ENCODE measurements around the gene ADCY3.
A peak's percentile ranks its signal among the peaks of the same experiment; 100 is the strongest.

Gene ADCY3

GRCh38 chr2:24826773-24827145 lies 93.3 kb downstream of the ADCY3 start:
- H3K4me3 ChIP-seq (ENCODE audit: low read depth, low read length), result no peak overlapping the region
- no peak for TF ChIP-seq CTCF (IDR thresholded peaks at IDR 0.05; ENCODE audit: insufficient read depth, low read length, missing control alignments)
- POLR2A ChIA-PET, result no interaction called here
- no peak for DNase-seq (ENCODE audit: low read depth, low spot score)
- CTCF ChIA-PET, result interaction anchor here (1.1 to 16.1 kb wide), 17 partner anchors 8 to 743 kb away, joined by 3 to 296 read pairs (median 12); partner anchors contain the start of genes CENPO and PTRHD1

- ChIA-PET CTCF (interaction anchor here (1.1 to 16.1 kb wide), 12 partner anchors 8 to 421 kb away, joined by 3 to 296 read pairs (median 22); no protein-coding TSS in a partner anchor), POLR2A (no interaction called here)
- DNase-seq (ENCODE audit: low read depth, low spot score), result no peak
- no peak for TF ChIP-seq CTCF (IDR thresholded peaks at IDR 0.05; ENCODE audit: insufficient read depth, low read length, missing control alignments)
- H3K4me3 ChIP-seq (ENCODE audit: low read depth, low read length), result no peak overlapping the region
Observed at GRCh38 chr2:24825883-24826772, 93.9 kb downstream of the ADCY3 start.

GRCh38 chr2:24824966-24825882 lies 94.8 kb downstream of the ADCY3 start:
- ChIA-PET CTCF (interaction anchor here (1.1 to 16.1 kb wide), 9 partner anchors 11 to 420 kb away, joined by 3 to 296 read pairs (median 22); no protein-coding TSS in a partner anchor), POLR2A (no interaction called here)
- no peak overlapping the region for H3K4me3 ChIP-seq (ENCODE audit: low read depth, low read length)
- no peak for DNase-seq (ENCODE audit: low read depth, low spot score)
- TF ChIP-seq CTCF (IDR thresholded peaks at IDR 0.05; ENCODE audit: insufficient read depth, low read length, missing control alignments), result peak; percentile 39

- CTCF ChIA-PET, result interaction anchor here (1.1 to 16.1 kb wide), 8 partner anchors 9 to 419 kb away, joined by 3 to 296 read pairs (median 24); no protein-coding TSS in a partner anchor
- no peak overlapping the region for H3K4me3 ChIP-seq (ENCODE audit: low read depth, low read length)
- no peak for DNase-seq (ENCODE audit: low read depth, low spot score)
- TF ChIP-seq CTCF (IDR thresholded peaks at IDR 0.05; ENCODE audit: insufficient read depth, low read length, missing control alignments), result no peak
- POLR2A ChIA-PET, result no interaction called here
Observed at GRCh38 chr2:24824071-24824588, 95.9 kb downstream of the ADCY3 start.

- no peak for TF ChIP-seq CTCF (IDR thresholded peaks at IDR 0.05; ENCODE audit: insufficient read depth, low read length, missing control alignments)
- no peak for DNase-seq (ENCODE audit: low read depth, low spot score)
- no peak overlapping the region for H3K4me3 ChIP-seq (ENCODE audit: low read depth, low read length)
- POLR2A ChIA-PET, result no interaction called here
- CTCF ChIA-PET, result interaction anchor here (1.2 to 16.1 kb wide), 6 partner anchors 11 to 413 kb away, joined by 3 to 296 read pairs (median 10); partner anchors contain the start of genes CENPO and PTRHD1
Observed at GRCh38 chr2:24822049-24822706, 97.9 kb downstream of the ADCY3 start.

Data from AG04449 (cell line).